ENCODE data around the gene BOLA1. TPM values are rescaled to one million over a fixed set of nuclear protein-coding genes. Genes with fewer than 3 reads are reported as not detected.

The BOLA1 gene, protein sequence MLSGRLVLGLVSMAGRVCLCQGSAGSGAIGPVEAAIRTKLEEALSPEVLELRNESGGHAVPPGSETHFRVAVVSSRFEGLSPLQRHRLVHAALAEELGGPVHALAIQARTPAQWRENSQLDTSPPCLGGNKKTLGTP
- total RNA-seq: 7.8 and 8.4 TPM in 2 replicates

DNA sequence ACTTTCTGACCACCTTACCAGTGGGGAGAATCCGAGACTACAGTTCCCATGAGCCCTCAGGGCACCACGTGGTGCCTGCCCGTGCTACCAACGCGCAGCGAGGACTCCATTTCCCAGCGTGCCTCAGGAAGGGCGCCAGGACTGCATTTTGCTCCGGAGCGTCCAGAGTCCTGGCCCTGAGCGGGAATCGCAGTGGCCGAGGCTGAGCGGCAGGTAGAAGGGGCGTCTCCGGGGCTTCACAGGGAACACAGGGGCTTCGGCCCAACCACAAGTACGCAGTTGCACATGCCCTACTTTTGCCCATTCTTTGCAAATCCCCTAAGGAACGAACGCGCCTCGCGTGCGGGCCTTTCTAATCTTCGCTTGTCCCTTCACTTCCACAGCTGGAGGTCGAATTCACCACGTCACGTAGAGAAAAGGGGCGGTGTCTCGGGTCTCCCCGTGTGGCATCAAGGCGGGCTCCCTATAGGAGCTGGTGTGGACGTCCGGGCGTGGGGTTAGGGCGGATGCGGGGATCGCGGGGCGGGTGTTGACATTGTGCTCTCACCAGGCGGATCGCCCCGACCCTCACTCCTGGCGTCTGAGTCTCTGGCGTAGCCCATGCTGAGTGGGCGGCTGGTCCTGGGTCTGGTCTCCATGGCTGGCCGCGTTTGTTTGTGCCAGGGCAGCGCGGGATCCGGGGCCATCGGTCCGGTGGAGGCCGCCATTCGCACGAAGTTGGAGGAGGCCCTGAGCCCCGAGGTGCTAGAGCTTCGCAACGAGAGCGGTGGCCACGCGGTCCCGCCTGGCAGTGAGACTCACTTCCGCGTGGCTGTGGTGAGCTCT, at the start of gene BOLA1:
Gene BOLA1, plus strand, starts transcription at position 109 of the 825 bp plus-strand sequence. Its CDS starts 492 bp downstream, at position 601.

DNA sequence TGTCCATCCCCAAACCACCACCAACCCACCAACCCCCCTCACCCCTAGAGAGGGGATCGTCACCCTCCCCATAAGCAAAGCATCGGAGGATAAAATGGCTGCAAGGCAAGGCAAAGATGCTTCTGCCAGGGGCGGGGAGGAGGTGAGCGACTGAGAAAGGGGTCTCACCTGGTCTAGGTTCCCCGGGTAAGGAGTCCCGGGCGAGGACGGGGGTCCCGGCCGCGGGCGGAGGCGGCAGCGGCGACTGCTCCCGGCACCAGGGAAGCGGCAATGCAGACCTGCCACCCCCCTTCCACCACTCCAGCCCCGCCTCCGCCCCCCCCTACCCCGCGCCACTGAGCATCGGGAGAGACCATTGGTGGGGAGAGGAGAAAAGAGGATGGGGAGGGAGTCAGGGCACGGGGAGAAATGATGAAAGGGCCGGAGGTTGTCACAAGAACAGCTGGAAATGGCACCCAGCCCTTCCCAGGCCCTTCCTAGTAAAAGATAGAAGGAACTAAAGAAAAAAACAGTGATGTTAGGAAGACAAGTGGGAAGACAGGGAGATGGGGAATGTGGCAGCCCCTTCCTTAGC, 18.3 kb downstream of the BOLA1 start, which contains the start of gene SV2A:
Gene SV2A, minus strand, starts transcription at position 274 of the 574 bp plus-strand sequence. CDS start 4,004 bp downstream, outside the sequence.

DNA sequence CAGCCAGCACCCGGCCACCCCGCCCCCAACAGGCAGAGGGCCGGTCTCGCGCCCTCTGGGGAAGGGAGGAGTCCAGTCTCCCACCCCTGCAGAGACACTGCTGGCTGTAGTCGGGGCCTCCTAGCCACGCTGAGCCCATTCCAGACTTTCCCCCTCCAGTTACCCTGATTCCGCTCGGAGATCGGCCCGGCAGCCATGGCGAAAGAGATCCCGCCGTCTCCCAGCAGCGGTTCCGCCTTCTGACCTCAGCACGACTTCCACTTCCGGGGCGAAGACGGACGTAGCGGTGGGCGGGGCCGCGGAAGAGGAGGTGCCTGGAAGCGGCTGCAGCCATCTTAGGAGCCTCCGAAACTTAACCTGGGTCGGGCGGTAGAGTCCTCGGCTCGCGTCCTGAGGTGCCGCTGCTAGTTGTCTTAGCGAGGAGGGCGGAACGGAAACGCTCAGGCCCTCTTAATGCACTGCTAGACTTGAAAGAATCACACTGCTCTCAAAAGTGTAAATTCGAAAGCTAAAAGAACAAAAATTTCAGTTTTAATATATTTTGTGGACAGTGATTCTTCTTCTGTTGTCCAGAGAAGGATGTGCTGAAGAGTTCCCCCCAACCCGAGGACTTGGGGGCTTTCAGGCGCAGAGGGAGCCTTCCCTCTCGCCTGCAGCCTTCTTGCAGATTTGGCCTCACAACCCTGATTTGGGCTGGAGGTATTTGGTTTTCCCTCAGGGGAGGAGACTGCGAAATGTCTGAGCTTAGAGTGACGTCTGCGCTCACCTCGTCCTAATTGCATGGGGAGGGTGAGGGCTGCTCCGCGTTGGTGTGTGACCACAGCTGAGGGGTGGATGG, 28.4 kb downstream of the BOLA1 start, which contains the start of gene SF3B4:
Gene SF3B4, minus strand, starts transcription at position 241 of the 838 bp plus-strand sequence. Its CDS starts 44 bp downstream, at position 197.

DNA sequence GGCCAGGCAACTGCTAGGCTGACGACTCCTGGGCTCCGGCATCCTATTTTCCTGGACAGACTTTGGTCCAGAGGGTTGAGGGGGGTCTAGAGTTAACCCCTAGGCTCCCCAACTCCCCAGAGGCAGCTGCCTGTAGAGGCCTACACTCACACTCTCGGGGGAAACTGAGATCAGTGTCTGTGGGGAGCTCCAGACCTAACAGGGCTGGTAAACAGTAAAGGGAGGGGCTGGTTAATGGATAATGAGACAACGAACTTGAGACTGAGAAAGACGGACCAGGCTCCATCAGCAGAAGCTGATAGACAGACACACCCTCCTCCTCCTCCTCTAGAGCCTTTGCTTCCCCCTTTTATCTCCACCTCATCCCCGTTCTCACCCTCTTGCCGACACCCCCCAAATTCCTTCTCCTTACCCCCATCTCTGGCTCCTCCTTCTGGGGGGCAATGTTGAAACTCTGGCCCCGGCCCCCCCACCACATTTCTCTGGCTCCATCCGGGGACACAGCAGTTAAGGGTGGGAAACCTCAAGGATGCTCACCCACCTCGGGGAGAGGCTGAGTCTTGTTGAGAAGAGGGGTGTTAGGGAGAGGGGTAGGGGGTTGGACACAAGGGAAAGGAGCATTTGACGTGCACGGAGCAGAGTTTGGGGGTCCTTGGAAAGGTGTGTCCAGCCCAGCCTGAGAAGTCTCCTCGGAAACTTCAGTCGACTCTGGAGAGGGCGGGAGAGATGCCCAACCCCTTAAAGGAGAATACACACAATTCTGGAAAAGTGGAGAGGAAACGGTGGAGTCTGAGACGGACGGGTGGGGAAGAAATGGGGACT, 37.0 kb downstream of the BOLA1 start, which contains the start of gene MTMR11:
Gene MTMR11, minus strand, starts transcription at position 710 of the 822 bp plus-strand sequence. Its CDS starts 232 bp downstream, at position 478.

Other genes starting within 250 kb of the BOLA1 start
- not detected in 2 replicates for gene FCGR1A, start 116.9 kb upstream of the BOLA1 start, total RNA-seq
- 23.8 and 27.3 TPM in 2 replicates for gene SV2A, start 18.3 kb downstream of the BOLA1 start, total RNA-seq
- 10.7 and 12.9 TPM in 2 replicates for gene SF3B4, start 28.2 kb downstream of the BOLA1 start, total RNA-seq
- gene MTMR11, start 37.3 kb downstream of the BOLA1 start, total RNA-seq: 12.0 and 15.1 TPM in 2 replicates
- gene OTUD7B, start 111.2 kb downstream of the BOLA1 start, total RNA-seq: 17.7 and 24.7 TPM in 2 replicates
- 34.9 and 36.5 TPM in 2 replicates for gene VPS45, start 168.2 kb downstream of the BOLA1 start, total RNA-seq

All from hair follicle dermal papilla cell (primary cell).